Activated T-cell treated with anti-CD3 and anti-CD28 coated beads, Interleukin-2, amount 50 U/mL, for 72 hours (primary cell): ENCODE measurements around the gene INAVA. TPM values are rescaled to one million over a fixed set of nuclear protein-coding genes. Genes with fewer than 3 reads are reported as not detected.
"Not testable (repeated sequence)": the region's sequence is repeated elsewhere in the genome, so short reads cannot be mapped to it uniquely, and the experiment has no call there.

Experiments used
- ATAC-seq, 2 donors: fragments of 150-1000 bp; cut with Tn5 transposase; replicated peaks in 1 of 2; 2 replicates each; pipeline ENCODE4 v1.10.0; 2021; ENCODE audit warnings: moderate library complexity in 2 of 2, mild to moderate bottlenecking in 1 of 2
- DNase-seq, 2 donors: peaks; one replicate each; pipeline ENCODE4 v3.0.0; 2021 to 2022; ENCODE audit warnings: mixed read lengths in 1 of 2
- H3K27ac Mint-ChIP-seq: one replicate; pipeline ENCODE4 v1.8.0; 2022; ENCODE audit warnings: mild to moderate bottlenecking, moderate library complexity, mixed read lengths
- H3K27me3 Mint-ChIP-seq: one replicate; pipeline ENCODE4 v1.8.0; 2022; ENCODE audit warnings: low read depth, mixed read lengths
- H3K36me3 Mint-ChIP-seq, 2 donors: one replicate each; pipeline ENCODE4 v1.8.0; 2022; ENCODE audit warnings: mixed read lengths in 2 of 2, mild to moderate bottlenecking in 1 of 2; ENCODE audit not compliant: insufficient read depth in 2 of 2
- H3K4me1 Mint-ChIP-seq: one replicate; pipeline ENCODE4 v1.8.0; 2022; ENCODE audit warnings: low read depth, mixed read lengths
- H3K4me3 Mint-ChIP-seq, 2 donors: one replicate each; pipeline ENCODE4 v1.8.0; 2022; ENCODE audit warnings: mild to moderate bottlenecking in 2 of 2, mixed read lengths in 2 of 2, moderate library complexity in 2 of 2
- H3K9me3 Mint-ChIP-seq, 2 donors: one replicate each; pipeline ENCODE4 v1.8.0; 2022; ENCODE audit warnings: mixed read lengths in 2 of 2
- total RNA-seq, 2 donors: library from RNA; stranded (reverse); gene quantifications; one replicate each; pipeline ENCODE4 v1.2.3, GENCODE V29; 2022

Gene INAVA
- total RNA-seq, 2 donors from 2014 or later, result not detected

DNA sequence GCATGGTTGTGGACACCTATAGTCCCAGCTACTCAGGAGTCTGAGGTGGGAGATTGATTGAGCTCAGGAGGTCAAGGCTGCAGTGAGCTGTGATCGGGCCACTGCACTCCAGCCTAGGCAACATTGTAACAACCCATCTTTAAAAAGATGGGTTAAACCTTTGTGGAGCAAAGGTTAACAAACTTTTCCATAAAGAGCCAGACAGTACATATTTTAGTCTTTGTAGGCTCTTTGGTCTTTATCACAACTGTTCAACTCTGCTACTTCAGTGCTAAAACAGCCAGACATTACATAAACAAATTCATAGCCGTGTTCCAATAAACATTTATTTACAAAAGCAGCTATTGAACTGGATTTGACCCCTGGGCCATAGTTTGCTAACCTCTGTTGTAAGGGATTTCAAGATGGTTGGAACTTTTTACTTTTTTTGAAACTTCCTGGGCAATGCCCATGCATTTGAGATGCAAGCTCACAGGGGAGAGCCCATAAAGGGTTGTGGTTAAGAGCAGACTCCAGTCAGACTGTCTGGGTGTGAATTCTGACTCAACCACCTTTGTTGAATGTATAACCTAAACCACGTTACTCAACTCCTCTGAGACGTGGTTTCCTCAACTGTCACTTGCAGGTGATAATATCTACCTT is 10.8 kb downstream of the INAVA start:
- Mint-ChIP-seq H3K4me1 (peaks cover 24% of the 10 kb centered on the region), H3K9me3 (peaks cover 2% of the 10 kb centered on the region in 2 donors), H3K27ac (no peak overlapping the region), H3K27me3 (peaks cover 69% of the 10 kb centered on the region), H3K36me3 (peaks cover 3% of the 10 kb centered on the region in 2 donors), H3K4me3 (no peak overlapping the region)
- DNase-seq, result peak; percentile 59 to 68
- ATAC-seq, result peak; percentile 99

GRCh38 chr1:200906491-200906890 is 11.8 kb downstream of the INAVA start:
- Mint-ChIP-seq H3K36me3 (peaks cover 3% of the 10 kb centered on the region in 2 donors), H3K27ac (no peak overlapping the region), H3K27me3 (peaks cover 63% of the 10 kb centered on the region), H3K4me3 (no peak overlapping the region), H3K4me1 (peaks cover 24% of the 10 kb centered on the region), H3K9me3 (peaks cover 2% of the 10 kb centered on the region in 2 donors)
- no peak for ATAC-seq
- DNase-seq, result no peak

DNA sequence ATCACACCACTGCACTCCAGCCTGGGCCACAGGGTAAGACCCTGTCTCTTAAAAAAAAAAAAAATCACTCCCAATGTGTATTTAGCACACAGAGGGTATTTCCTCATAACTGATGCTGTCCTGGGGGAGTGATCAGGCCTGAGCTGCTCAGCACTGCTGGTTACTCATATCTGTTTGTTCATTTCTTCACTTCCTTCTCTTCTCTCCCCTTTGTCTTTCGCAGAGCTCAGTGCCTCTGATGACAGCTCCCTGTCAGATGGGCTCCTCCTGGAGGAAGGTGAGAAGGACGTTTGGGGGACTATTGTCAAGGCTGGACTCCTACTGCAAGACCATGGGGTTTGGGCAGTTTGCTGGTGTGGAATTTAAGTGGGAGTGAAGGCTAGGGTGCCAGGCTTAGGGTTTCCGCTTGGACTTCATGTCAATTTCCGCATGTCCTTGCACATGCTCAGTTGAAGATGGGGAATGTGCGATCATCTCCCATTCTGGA is 13.0 kb downstream of the INAVA start:
- H3K4me1 Mint-ChIP-seq, result peaks cover 24% of the 10 kb centered on the region
- H3K27me3 Mint-ChIP-seq, result peaks cover 55% of the 10 kb centered on the region
- DNase-seq (no peak), ATAC-seq (peak in 1 of 2 donors; percentile 23)
- H3K4me3 Mint-ChIP-seq, result no peak overlapping the region
- H3K36me3 Mint-ChIP-seq, result peaks cover 3% of the 10 kb centered on the region in 2 donors
- peaks cover 2% of the 10 kb centered on the region in 2 donors for H3K9me3 Mint-ChIP-seq
- no peak overlapping the region for H3K27ac Mint-ChIP-seq

- Mint-ChIP-seq H3K27me3 (peaks cover 55% of the 10 kb centered on the region), H3K4me1 (peaks cover 24% of the 10 kb centered on the region), H3K27ac (no peak overlapping the region), H3K9me3 (peaks cover 2% of the 10 kb centered on the region in 2 donors), H3K4me3 (no peak overlapping the region), H3K36me3 (peaks cover 3% of the 10 kb centered on the region in 2 donors)
- DNase-seq (no peak), ATAC-seq (no peak)
These were observed 13.6 kb downstream of the INAVA start for GRCh38 chr1:200908191-200908868.

DNA sequence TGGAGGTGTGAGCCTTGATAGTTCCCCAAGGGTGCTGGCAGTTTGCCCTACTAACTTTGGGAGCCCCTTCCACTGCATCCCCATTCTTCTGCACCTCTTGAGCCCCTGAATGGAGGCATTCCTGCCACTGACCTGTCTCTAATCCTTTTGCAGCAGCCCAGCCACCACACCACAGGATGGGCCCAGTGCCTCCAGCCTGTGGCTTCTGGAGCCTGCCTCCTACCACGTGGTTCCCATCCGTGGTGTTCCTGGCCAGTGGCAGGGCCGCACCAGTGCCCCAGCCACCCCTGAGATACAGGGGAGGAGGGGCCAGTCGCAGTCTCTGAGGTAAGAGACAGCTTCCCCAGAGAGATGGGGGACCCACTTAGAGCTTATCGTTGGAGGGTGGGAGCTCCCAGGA is 14.4 kb downstream of the INAVA start:
- no peak overlapping the region for H3K4me3 Mint-ChIP-seq
- H3K27me3 Mint-ChIP-seq, result peaks cover 61% of the 10 kb centered on the region
- no peak for ATAC-seq
- H3K4me1 Mint-ChIP-seq, result peaks cover 24% of the 10 kb centered on the region
- H3K9me3 Mint-ChIP-seq, result peaks cover 2% of the 10 kb centered on the region in 2 donors
- no peak for DNase-seq
- H3K36me3 Mint-ChIP-seq, result peaks cover 3% of the 10 kb centered on the region in 2 donors
- H3K27ac Mint-ChIP-seq, result no peak overlapping the region

GRCh38 chr1:200909757-200910239 is 15.1 kb downstream of the INAVA start:
- H3K27ac Mint-ChIP-seq, result no peak overlapping the region
- no peak overlapping the region for H3K4me3 Mint-ChIP-seq
- no peak for DNase-seq
- H3K27me3 Mint-ChIP-seq, result peaks cover 61% of the 10 kb centered on the region
- peaks cover 3% of the 10 kb centered on the region in 2 donors for H3K36me3 Mint-ChIP-seq
- peaks cover 2% of the 10 kb centered on the region in 2 donors for H3K9me3 Mint-ChIP-seq
- no peak for ATAC-seq
- peaks cover 23% of the 10 kb centered on the region for H3K4me1 Mint-ChIP-seq

- no peak for ATAC-seq
These were observed 16.7 kb downstream of the INAVA start for GRCh38 chr1:200911361-200911760.

DNA sequence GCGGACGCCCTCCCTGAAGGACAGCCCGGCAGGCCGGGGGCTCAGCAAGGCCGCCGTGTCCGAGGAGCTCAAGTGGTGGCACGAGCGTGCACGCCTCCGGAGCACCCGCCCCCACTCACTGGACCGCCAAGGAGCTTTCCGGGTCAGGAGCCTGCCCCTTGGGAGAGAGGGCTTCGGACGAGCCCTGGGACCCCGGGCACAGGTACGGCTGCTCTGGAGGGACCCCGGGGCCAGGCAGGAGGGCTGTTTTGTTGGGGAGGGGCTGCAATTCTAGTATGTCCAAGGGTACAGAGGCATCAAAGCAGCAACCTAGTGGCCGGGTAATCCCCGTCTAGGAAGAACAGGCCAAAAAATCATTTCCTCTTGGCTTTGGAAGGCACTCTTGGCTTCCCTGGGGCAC is 17.2 kb downstream of the INAVA start:
- not testable (repeated sequence) for H3K36me3 Mint-ChIP-seq, DNase-seq, H3K4me1 Mint-ChIP-seq, H3K9me3 Mint-ChIP-seq, H3K4me3 Mint-ChIP-seq, H3K27ac Mint-ChIP-seq, ATAC-seq
- peaks cover 61% of the 10 kb centered on the region for H3K27me3 Mint-ChIP-seq

More at GRCh38 chr1:200911361-200911760, 16.7 kb downstream of the INAVA start:
- DNase-seq, result no peak
- Mint-ChIP-seq H3K4me1 (peaks cover 8% of the 10 kb centered on the region), H3K27ac (no peak overlapping the region), H3K27me3 (peaks cover 61% of the 10 kb centered on the region), H3K9me3 (peaks cover 2% of the 10 kb centered on the region in 2 donors), H3K36me3 (peaks cover 3% of the 10 kb centered on the region in 2 donors), H3K4me3 (no peak overlapping the region)

DNA sequence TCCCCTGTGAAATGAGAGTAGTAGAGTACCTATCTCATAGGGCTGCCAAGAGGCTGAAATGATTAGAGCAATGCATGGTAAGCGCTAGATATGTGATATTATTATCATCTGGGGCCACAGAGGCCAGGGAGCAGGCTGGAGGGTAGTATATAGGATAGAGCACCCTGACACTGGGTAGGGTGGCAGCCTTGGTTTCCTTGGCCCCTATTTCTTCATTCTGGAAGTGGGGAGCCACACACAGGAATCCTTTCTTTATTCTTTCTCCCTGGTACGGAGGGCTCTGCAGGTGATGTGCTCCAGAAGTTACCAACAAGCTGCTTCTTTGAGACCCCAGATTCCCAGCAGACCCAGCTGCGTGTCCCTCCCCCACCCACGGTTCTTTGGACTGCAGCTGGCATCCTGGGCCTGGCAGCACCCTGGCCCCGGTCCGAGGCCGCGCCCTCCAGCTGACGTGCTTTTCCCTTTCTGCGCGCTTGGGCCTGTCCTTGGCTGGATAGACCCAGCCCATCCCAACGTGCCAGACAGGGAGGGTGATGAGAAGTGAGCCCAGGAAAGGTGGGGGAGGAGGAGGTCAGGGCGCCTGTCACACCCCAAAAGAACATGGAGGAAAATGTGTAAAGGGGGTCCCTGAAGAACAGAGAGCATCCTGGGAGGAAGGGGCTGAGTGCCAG is 18.2 kb downstream of the INAVA start:
- no peak for DNase-seq
- peaks cover 2% of the 10 kb centered on the region for H3K4me1 Mint-ChIP-seq

DNA sequence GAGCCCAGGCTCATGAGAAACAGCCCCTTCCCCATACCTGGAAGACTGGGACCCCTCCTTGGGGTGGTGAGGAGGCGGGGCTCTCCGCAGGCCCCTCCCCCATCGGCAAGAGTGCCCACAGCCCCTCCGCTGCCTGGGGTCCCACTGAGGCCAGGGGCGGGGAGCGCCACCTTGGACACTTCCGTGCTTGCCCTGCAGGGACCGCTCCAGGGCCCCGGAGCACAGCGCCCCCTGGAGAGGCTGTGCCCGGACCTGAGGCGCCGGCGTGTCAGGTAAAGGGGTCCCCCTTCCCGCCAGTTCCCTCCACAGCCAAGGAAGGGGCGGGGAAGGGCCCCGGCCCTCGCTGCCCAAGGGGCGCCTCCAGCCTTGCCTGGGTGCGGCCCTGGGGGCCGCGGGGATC is 21.5 kb downstream of the INAVA start:
- ATAC-seq, result no peak

More for the DNA sequence above, 18.2 kb downstream of the INAVA start:
- no peak for ATAC-seq
- peaks cover 53% of the 10 kb centered on the region for H3K27me3 Mint-ChIP-seq
- no peak overlapping the region for H3K27ac Mint-ChIP-seq
- peaks cover 2% of the 10 kb centered on the region in 2 donors for H3K9me3 Mint-ChIP-seq
- H3K36me3 Mint-ChIP-seq, result peaks cover under 1 to 3% of the 10 kb centered on the region in 2 donors
- H3K4me3 Mint-ChIP-seq, result no peak overlapping the region

GRCh38 chr1:200916681-200917080 is 22.0 kb downstream of the INAVA start:
- peaks cover 58% of the 10 kb centered on the region for H3K27me3 Mint-ChIP-seq
- H3K27ac Mint-ChIP-seq, result no peak overlapping the region
- no peaks in the 10 kb centered on the region for H3K4me1 Mint-ChIP-seq
- ATAC-seq, result no peak
- no peak overlapping the region for H3K4me3 Mint-ChIP-seq
- no peaks in the 10 kb centered on the region for H3K36me3 Mint-ChIP-seq
- DNase-seq, result no peak
- H3K9me3 Mint-ChIP-seq, result no peaks in the 10 kb centered on the region

More for the DNA sequence above, 21.5 kb downstream of the INAVA start:
- Mint-ChIP-seq H3K27me3 (peaks cover 53% of the 10 kb centered on the region), H3K27ac (no peak overlapping the region), H3K36me3 (no peaks in the 10 kb centered on the region), H3K9me3 (no peaks in the 10 kb centered on the region), H3K4me1 (no peaks in the 10 kb centered on the region), H3K4me3 (no peak overlapping the region)
- DNase-seq, result no peak

DNA sequence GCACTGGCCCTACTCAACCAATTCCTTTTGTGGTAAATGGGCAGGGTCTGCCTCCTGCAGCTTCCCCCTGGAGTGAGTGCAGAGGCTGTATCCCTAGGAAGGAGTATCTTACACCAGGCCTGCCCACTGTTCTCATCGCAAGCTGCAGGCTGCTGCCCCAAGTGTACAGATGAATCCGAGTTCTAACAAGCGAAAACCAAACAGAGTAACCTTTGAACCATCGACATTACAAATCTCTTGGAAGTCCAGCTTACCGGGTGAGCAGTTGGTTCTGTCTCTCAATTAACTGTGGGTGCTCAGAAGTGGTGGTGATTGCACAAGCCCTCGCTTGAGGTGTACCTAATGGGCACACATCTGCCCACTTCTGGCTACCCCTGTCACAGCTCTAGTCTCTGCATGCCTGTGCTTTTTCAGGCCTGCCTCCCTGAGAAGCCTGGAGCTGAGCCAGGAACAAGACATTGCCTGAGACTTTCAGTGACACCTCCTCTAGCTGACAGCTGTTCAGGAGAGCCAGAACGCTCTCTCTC is 22.7 kb downstream of the INAVA start:
- Mint-ChIP-seq H3K27ac (no peak overlapping the region), H3K9me3 (no peaks in the 10 kb centered on the region), H3K4me1 (no peaks in the 10 kb centered on the region), H3K4me3 (no peak overlapping the region), H3K27me3 (peaks cover 64% of the 10 kb centered on the region), H3K36me3 (no peaks in the 10 kb centered on the region)
- ATAC-seq, result no peak
- no peak for DNase-seq

DNA sequence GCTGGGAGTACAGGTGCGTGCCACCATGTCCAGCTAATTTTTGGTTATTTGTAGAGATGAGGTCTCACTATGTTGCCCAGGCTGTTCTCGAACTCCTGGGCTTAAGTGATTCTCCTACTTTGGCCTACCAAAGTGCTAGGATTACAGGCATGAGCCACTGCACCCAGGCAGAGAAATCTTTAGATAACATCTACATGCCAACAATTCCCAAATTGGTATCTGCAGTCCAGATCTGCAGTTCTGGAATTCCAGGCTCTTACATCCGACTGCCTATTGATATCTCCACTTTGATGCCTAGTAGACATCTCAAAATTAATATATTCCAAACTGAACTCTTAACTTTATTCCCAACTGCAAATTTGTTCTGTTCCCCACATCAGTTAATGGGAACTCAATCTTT is 23.3 kb downstream of the INAVA start:
- Mint-ChIP-seq H3K27me3 (peaks cover 64% of the 10 kb centered on the region), H3K36me3 (no peaks in the 10 kb centered on the region), H3K4me1 (no peaks in the 10 kb centered on the region), H3K27ac (no peak overlapping the region), H3K4me3 (no peak overlapping the region), H3K9me3 (no peaks in the 10 kb centered on the region)
- no peak for ATAC-seq
- no peak for DNase-seq
